Endothelial cell (in vitro differentiated cells): ENCODE results near the gene FDXR. TPM values are rescaled to one million over a fixed set of nuclear protein-coding genes. Genes with fewer than 3 reads are reported as not detected.

Experiments used
- DNase-seq: peaks from one replicate; pipeline ENCODE4 v3.0.0; 2021; ENCODE audit warnings: low spot score
- H3K27ac Mint-ChIP-seq: one replicate; pipeline ENCODE4 v1.8.0; 2021; ENCODE audit warnings: mixed read lengths, inconsistent platforms; ENCODE audit not compliant: unreplicated experiment
- H3K27me3 Mint-ChIP-seq: one replicate; pipeline ENCODE4 v1.8.0; 2021; ENCODE audit warnings: mild to moderate bottlenecking, moderate library complexity, mixed read lengths, inconsistent platforms; ENCODE audit not compliant: unreplicated experiment
- H3K36me3 Mint-ChIP-seq: one replicate; pipeline ENCODE4 v1.8.0; 2021; ENCODE audit warnings: mild to moderate bottlenecking, low read depth, mixed read lengths, inconsistent platforms; ENCODE audit not compliant: unreplicated experiment
- H3K4me1 Mint-ChIP-seq: one replicate; pipeline ENCODE4 v1.8.0; 2021; ENCODE audit warnings: mild to moderate bottlenecking, mixed read lengths, inconsistent platforms; ENCODE audit not compliant: unreplicated experiment
- H3K4me3 Mint-ChIP-seq: one replicate; pipeline ENCODE4 v1.8.0; 2021; ENCODE audit warnings: mild to moderate bottlenecking, mixed read lengths, inconsistent platforms; ENCODE audit not compliant: unreplicated experiment
- H3K9me3 Mint-ChIP-seq: one replicate; pipeline ENCODE4 v1.8.0; 2021; ENCODE audit warnings: mixed read lengths, inconsistent platforms; ENCODE audit not compliant: unreplicated experiment
- total RNA-seq: library from RNA; stranded (reverse); fragmentation: NEBNext Ultra II Directional; extraction: Animal tissue kit (Norgen Biotek cat#: 25700); gene quantifications from one replicate; pipeline ENCODE4 v1.2.1, GENCODE V29; 2021; ENCODE audit not compliant: unreplicated experiment
- TF ChIP-seq, protein P1 (sequence below): fragments of 200-600 bp; sonication (generic); IDR thresholded peaks from one replicate; pipeline ENCODE4 v1.5.0; 2021; ENCODE audit warnings: antibody characterized with exemption; ENCODE audit not compliant: unreplicated experiment

The FDXR gene
- total RNA-seq, 1 donor from 2014 or later, result 22.1 TPM

GRCh38 chr17:74853048-74853397, 19.8 kb downstream of the FDXR start:
- H3K4me1 Mint-ChIP-seq, result no peaks in the 10 kb centered on the region
- no peak for DNase-seq
- H3K9me3 Mint-ChIP-seq, result no peaks in the 10 kb centered on the region
- peaks cover 9% of the 10 kb centered on the region for H3K36me3 Mint-ChIP-seq
- H3K27ac Mint-ChIP-seq, result no peak overlapping the region
- peaks cover 27% of the 10 kb centered on the region for H3K27me3 Mint-ChIP-seq
- no peak overlapping the region for H3K4me3 Mint-ChIP-seq
- TF ChIP-seq, protein P1, sequence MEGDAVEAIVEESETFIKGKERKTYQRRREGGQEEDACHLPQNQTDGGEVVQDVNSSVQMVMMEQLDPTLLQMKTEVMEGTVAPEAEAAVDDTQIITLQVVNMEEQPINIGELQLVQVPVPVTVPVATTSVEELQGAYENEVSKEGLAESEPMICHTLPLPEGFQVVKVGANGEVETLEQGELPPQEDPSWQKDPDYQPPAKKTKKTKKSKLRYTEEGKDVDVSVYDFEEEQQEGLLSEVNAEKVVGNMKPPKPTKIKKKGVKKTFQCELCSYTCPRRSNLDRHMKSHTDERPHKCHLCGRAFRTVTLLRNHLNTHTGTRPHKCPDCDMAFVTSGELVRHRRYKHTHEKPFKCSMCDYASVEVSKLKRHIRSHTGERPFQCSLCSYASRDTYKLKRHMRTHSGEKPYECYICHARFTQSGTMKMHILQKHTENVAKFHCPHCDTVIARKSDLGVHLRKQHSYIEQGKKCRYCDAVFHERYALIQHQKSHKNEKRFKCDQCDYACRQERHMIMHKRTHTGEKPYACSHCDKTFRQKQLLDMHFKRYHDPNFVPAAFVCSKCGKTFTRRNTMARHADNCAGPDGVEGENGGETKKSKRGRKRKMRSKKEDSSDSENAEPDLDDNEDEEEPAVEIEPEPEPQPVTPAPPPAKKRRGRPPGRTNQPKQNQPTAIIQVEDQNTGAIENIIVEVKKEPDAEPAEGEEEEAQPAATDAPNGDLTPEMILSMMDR, result no peak

GRCh38 chr17:74852237-74853047, 20.4 kb downstream of the FDXR start:
- no peaks in the 10 kb centered on the region for H3K9me3 Mint-ChIP-seq
- no peak overlapping the region for H3K27ac Mint-ChIP-seq
- H3K4me1 Mint-ChIP-seq, result no peaks in the 10 kb centered on the region
- TF ChIP-seq, protein P1, result no peak
- H3K4me3 Mint-ChIP-seq, result no peak overlapping the region
- peak; percentile 46 for DNase-seq
- H3K27me3 Mint-ChIP-seq, result peaks cover 27% of the 10 kb centered on the region
- peaks cover 9% of the 10 kb centered on the region for H3K36me3 Mint-ChIP-seq

GRCh38 chr17:74851612-74852236, 21.1 kb downstream of the FDXR start:
- DNase-seq, result no peak
- TF ChIP-seq, protein P1, result no peak
- Mint-ChIP-seq H3K9me3 (no peaks in the 10 kb centered on the region), H3K4me3 (no peak overlapping the region), H3K27ac (no peak overlapping the region), H3K4me1 (no peaks in the 10 kb centered on the region), H3K27me3 (peaks cover 27% of the 10 kb centered on the region), H3K36me3 (peaks cover 9% of the 10 kb centered on the region)

GRCh38 chr17:74850914-74851313, 21.9 kb downstream of the FDXR start:
- Mint-ChIP-seq H3K27ac (peak overlapping the region; percentile 8), H3K4me1 (no peaks in the 10 kb centered on the region), H3K27me3 (peaks cover 33% of the 10 kb centered on the region), H3K4me3 (peak overlapping the region; percentile 10), H3K36me3 (peaks cover 9% of the 10 kb centered on the region), H3K9me3 (no peaks in the 10 kb centered on the region)
- no peak for DNase-seq
- TF ChIP-seq, protein P1, result no peak

GRCh38 chr17:74850310-74850709, 22.5 kb downstream of the FDXR start:
- TF ChIP-seq, protein P1, result no peak
- no peaks in the 10 kb centered on the region for H3K4me1 Mint-ChIP-seq
- H3K27me3 Mint-ChIP-seq, result peaks cover 38% of the 10 kb centered on the region
- H3K27ac Mint-ChIP-seq, result no peak overlapping the region
- DNase-seq, result no peak
- no peak overlapping the region for H3K4me3 Mint-ChIP-seq
- peaks cover 9% of the 10 kb centered on the region for H3K36me3 Mint-ChIP-seq
- no peaks in the 10 kb centered on the region for H3K9me3 Mint-ChIP-seq
